Measurements from ENCODE around the gene ARHGAP15. TPM values are rescaled to one million over a fixed set of nuclear protein-coding genes. Genes with fewer than 3 reads are reported as not detected.

Gene ARHGAP15
- total RNA-seq, 1 experiment from 2014 or later = 0.71 TPM

DNA sequence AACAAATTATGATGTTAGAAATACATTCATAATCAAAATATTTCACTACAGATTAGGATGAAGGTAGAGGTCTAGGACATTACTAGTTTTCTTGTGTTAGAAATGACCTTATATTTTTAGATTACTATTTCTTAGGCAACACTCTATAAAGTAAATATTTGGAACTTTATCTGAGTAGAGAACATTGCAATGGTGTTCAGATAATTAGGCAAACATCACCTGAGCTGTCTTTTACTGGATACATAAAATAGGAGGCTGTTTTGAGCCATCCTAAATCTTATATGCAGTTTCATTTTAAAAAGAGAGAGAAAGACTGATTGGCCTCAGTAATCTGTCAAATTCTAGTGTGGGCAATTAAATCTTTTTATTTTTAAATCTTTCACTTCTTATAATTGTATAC is 304.6 kb downstream of the ARHGAP15 start:
- in situ Hi-C loops (cut with HindIII; ENCODE audit: low pct_unique_long_range_greater_than_20kb, low sequenced_read_pairs) = no loop called here
- DNase-seq (ENCODE audit: low read depth, low spot score) = no peak

DNA sequence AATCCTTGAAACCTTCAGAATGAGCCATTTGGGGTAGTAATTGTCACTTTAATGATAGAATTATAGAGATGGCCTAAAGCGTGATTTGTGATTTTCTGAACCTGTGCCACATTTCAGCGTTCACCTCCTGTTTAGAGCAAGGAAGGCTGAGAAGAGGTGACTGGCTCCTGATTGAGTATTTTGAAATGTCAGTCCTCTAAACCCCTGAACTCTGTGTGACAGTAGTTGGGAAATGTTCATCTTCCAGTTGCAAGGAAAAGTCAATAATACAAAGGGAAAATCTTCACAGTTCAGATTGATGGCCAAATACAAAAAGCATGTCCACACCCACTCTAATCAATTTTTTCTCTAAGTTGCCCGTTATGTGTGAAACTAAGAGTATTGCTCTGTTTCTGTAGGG is 305.2 kb downstream of the ARHGAP15 start:
- in situ Hi-C loops (cut with HindIII; ENCODE audit: low pct_unique_long_range_greater_than_20kb, low sequenced_read_pairs) = no loop called here
- no peak for DNase-seq (ENCODE audit: low read depth, low spot score)

DNA sequence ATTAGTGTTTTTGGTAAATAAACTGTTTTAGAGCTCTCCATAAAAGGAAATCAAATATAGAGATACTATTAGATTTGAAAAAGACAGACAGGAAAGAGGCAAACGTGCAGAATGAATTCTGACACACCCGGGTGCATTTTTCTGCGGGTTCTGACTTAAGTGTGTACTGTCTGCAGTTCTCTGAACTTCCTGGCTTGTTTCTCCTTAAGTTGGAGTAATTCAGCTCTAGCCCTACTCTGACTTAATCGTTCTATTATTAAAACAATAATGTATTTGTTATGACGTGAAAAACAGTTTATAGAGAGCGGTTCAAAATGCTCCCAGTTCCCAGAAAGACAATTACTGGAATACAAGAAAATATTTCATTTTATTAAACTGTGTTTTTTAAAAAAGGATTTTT is 305.9 kb downstream of the ARHGAP15 start:
- in situ Hi-C loops (cut with HindIII; ENCODE audit: low pct_unique_long_range_greater_than_20kb, low sequenced_read_pairs) = no loop called here

DNA sequence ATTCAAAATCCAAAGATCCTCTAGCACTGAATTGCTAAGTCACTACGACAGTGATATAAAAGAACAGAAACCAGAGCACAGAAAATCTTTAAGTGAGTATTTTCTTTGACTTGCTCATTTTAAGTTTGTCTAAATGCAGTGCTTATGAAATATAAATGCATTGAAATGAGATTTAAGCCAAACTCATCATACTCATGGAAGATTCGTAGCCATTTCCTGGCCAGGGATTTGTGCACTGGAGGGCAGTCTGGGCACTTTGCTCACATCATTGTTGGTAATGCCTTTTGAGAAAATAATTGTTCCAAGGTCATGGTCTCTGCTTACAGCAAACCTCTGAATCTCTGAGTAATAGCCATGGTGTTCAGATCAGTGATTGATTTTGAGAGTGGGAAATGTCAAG is 307.7 kb downstream of the ARHGAP15 start:
- DNase-seq (ENCODE audit: low read depth, low spot score) = no peak
- in situ Hi-C loops (cut with HindIII; ENCODE audit: low pct_unique_long_range_greater_than_20kb, low sequenced_read_pairs) = no loop called here

More for the DNA sequence above, 305.9 kb downstream of the ARHGAP15 start:
- no peak for DNase-seq (ENCODE audit: low read depth, low spot score)

DNA sequence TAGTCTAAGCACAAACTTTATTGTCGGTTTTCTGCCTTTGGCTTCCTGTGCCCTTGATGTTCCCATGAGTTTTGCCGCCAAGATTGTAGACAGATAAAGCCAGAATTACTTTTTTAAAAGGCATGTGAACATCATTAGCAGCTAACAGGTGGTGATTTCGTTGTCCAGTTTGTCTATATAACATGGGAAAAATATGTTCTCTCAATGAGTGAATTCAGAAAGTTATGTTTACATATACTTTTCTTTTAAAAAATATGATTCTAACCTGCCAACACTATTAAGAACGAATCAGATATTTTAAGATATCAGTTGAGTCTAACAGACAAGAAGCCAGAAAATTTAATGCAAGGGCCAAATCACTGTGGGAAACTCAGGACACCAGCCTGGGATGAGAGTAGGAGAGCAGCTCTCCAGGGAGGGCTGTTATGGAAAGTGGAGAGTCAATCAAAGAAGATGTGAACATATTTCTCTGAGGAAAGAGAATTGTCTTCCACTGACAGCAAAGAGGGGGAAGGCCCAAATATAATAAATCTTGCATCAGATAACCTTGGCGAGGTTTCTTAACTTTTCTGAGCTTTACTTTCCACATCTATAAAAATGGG is 311.3 kb downstream of the ARHGAP15 start:
- DNase-seq (ENCODE audit: low read depth, low spot score) = no peak
- in situ Hi-C loops (cut with HindIII; ENCODE audit: low pct_unique_long_range_greater_than_20kb, low sequenced_read_pairs) = no loop called here

DNA sequence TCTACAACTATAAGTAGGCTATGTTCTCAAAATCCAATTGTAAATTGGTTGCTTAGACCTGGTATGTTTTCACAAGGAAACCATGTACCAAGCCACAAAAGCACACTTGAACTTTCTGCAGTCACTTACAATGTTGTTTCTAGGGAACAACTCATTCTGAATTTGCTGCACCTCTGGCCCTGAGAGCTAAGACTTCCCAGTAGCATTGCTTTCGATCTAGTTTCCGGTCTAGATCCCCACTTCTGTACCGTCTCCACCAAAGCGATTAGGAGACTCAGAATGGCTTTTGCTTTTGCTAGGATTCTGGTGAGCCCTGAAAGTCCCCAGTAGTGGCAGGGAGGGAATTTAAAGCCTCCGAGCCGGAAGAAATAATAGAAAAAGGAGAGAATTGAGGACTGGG is 313.0 kb downstream of the ARHGAP15 start:
- in situ Hi-C loops (cut with HindIII; ENCODE audit: low pct_unique_long_range_greater_than_20kb, low sequenced_read_pairs) = no loop called here
- DNase-seq (ENCODE audit: low read depth, low spot score) = no peak

DNA sequence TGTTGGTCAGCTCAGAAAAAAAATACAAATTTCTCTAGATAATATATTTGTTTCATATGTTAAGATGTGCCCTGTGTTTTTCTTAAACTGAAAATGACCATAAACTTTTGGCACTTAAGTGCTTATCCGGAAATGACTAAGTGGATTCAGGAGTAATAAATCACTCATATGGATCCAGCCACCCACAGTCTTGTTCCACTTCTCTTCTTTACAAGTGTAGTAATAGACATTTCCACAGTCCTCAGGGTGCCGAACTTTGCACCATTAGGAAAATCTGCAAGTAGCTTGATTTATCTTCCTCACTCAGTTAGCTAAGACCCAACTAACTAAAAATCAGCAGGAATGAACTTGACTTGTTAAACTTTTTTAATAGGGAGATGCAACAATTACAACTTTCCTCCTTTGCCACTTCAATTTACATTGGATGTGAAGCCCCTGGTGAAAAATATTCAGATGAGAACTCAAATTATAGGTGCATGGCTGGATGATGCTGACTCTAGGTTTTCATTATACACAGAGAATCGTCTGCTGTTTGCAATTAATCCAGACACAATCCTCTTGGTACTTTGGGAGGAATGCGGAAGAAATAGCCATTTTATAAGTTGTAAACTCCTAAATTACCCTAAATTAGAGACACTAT is 322.5 kb downstream of the ARHGAP15 start:
- DNase-seq (ENCODE audit: low read depth, low spot score) = no peak
- in situ Hi-C loops (cut with HindIII; ENCODE audit: low pct_unique_long_range_greater_than_20kb, low sequenced_read_pairs) = no loop called here

DNA sequence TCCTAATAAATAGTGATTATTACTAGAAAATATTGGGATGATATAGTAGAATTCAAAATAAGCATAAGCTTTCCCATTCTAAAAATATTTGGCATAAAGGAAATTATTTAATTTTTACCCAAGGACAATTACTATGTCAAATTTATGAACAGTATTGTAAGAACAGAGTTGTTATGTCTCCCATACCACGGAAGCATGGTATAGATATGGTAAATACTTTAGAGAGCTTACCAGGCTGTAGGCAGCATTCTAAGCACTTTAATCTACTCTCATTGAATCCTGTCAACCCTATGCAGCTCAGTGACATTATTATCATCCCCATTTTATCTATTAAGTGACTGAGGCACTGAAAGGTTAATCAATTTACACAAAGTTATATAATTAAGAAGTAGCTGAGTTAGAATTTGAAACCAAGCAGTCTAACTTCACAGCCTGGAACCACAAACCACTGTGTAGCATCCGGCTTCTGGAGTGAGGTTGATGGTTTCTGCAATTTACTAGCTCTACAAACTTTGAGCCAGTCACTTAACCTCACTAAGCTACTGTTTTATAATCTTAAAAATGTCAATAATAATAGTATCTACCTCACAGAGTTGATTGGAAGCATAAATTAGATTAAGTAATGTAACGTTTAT is 323.7 kb downstream of the ARHGAP15 start:
- DNase-seq (ENCODE audit: low read depth, low spot score) = no peak
- in situ Hi-C loops (cut with HindIII; ENCODE audit: low pct_unique_long_range_greater_than_20kb, low sequenced_read_pairs) = no loop called here

DNA sequence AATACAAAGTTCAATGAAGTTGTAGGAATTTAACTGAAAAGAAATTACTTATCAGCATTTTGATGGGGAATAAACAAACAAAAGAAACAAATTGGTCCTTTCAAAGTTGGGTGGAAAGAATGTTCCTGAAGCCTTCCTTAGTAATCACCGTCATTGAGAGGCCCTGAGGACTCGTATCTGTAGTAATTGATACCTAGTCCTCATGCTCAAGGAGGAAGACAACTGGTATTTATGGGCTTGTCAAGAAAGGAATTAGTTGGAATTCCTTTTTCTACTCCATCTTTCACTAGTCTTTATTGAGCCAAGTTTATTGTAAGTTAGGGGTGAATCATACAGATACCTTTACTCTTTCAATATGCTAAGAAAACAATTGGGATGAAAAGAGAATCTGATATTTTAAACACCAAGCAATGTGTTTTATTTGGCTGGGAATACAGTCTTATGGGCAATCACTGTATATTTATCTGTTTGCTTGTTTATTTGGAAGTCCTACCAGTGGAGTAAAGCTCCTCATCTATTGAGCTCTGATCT is 324.8 kb downstream of the ARHGAP15 start:
- in situ Hi-C loops (cut with HindIII; ENCODE audit: low pct_unique_long_range_greater_than_20kb, low sequenced_read_pairs) = no loop called here

DNA sequence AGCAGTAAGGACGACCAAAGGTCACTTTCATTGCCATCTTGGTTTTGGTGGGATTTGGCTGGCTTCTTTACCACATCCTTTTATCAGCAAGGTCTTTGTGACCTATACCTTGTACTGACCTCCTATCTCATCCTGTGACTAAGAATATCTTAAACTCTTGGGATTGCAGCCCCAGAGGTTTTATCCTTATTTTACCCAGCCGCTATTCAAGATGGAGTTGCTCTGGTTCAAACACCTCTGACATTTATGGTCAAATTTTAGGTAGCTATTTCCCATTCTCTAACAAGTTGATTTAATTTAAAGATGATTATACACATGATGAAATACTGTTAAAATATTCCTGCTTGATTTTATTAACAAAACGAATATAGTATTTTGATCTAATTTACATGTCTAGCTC is 326.1 kb downstream of the ARHGAP15 start:
- in situ Hi-C loops (cut with HindIII; ENCODE audit: low pct_unique_long_range_greater_than_20kb, low sequenced_read_pairs) = no loop called here
- DNase-seq (ENCODE audit: low read depth, low spot score) = no peak

More for the DNA sequence above, 324.8 kb downstream of the ARHGAP15 start:
- no peak for DNase-seq (ENCODE audit: low read depth, low spot score)

DNA sequence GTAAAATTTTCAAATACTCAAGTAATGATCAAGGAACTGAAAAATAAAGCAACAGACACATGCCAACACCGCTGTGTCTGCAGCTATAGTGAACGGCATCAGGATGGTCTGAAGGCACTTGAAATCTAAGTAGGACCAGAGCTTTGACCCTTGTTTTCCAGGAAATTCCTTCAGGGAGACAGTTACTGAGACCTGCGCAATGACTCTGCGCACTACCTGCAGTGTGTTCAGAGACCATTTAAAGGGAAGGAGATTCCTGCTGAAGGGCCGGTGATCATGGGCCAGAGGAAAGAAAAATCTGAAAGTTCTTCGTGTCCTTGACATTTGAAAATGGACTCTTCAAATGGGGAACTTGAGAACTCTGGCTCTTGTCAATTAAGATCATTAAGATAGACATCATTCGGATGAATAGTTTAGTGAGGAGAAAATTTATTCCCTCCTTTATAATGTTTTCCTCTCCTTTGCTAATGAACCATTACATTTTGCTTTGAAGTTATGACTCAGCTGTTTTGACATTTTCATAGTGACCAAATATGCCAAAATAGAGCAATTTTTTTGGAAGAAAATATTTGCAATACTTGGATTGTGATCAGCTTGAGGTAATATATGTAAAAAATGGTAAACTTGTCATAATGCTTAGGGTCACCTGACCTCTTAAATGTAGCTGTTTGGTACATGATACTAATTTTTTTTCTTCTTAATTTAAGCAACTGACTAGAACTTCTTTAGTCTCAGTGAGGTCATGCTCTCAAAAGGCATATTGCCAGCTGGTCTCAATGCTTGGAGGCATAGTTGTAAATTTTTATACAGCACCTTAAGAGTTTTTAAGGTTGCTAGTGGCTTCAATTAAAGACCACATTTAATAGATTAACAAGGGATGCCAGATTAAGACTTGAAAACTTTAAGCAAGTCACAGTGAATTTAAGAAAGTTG is 329.3 kb downstream of the ARHGAP15 start:
- DNase-seq (ENCODE audit: low read depth, low spot score) = no peak
- in situ Hi-C loops (cut with HindIII; ENCODE audit: low pct_unique_long_range_greater_than_20kb, low sequenced_read_pairs) = no loop called here

DNA sequence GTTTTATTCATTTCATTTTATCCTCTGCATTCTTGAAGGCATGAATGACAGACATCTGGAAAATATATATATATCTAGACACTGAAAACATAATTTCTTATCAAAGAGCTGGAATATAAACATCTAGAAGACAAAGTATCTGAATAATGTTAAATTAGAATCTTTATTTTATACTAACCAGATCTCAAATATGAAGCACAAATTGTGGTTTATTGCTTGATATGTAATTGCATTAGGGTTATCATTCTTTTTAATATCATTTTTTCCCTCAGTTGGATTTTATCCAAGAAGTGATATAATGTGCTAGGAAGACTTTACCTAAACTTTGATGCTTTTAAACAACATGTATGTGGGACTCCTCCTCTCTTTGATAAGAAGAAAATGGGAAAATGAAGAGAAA is 331.2 kb downstream of the ARHGAP15 start:
- no peak for DNase-seq (ENCODE audit: low read depth, low spot score)
- in situ Hi-C loops (cut with HindIII; ENCODE audit: low pct_unique_long_range_greater_than_20kb, low sequenced_read_pairs) = no loop called here

DNA sequence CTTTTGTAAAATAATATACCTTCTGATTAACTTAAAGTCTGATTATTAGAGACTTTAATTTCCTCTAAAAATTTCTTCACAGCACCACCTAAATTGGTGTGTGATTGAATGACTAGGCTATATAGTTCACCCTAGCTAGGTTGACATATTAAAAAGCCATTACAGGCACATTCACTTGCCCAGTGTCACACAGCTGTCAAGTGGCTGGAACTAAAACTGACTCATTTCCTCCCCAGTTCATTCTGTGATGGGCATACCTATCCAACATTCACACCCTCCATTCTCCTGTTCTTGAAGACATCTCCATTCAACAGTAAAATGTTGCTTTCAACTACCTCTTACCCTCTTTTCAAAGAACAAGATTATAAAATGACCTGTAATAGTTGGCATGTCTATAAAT is 334.5 kb downstream of the ARHGAP15 start:
- DNase-seq (ENCODE audit: low read depth, low spot score) = no peak
- in situ Hi-C loops (cut with HindIII; ENCODE audit: low pct_unique_long_range_greater_than_20kb, low sequenced_read_pairs) = no loop called here

DNA sequence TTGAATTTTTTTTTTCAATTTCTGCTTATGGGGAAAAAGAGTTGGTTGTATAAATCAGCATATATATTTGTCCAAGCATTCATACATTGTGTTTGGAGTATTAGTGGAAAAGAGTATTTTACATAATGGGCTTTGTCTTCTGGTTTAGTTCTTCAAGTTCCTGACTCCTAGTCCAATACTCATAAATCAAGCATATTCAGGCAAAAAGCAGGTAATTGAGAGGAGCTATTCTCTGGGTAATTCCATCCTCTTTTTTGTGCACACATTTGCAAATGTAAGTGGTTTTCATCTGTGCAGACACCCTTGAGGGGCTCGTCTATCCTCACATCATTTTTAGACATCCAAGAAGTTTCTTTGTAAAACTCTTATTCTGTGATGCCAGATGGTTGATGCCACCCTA is 337.2 kb downstream of the ARHGAP15 start:
- DNase-seq (ENCODE audit: low read depth, low spot score) = no peak
- in situ Hi-C loops (cut with HindIII; ENCODE audit: low pct_unique_long_range_greater_than_20kb, low sequenced_read_pairs) = no loop called here

DNA sequence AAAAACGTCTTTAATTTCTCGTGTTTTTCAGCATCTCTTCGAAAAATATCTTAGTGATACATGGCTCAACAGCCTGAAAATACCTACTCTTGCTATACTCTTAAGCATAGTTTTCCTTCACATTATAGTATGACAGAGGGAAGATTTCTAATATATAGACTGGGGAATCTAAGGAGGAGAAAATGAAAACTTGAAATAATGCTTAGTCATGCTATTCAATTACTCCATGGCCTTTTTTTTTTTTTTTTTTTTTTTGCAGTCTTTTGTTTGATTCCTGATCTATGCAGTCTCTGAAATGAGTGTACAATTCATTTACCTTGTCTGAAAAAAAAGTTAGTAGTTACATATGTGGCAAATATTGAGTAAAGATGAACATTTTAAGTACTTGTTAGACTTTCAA is 337.8 kb downstream of the ARHGAP15 start:
- DNase-seq (ENCODE audit: low read depth, low spot score) = no peak

DNA sequence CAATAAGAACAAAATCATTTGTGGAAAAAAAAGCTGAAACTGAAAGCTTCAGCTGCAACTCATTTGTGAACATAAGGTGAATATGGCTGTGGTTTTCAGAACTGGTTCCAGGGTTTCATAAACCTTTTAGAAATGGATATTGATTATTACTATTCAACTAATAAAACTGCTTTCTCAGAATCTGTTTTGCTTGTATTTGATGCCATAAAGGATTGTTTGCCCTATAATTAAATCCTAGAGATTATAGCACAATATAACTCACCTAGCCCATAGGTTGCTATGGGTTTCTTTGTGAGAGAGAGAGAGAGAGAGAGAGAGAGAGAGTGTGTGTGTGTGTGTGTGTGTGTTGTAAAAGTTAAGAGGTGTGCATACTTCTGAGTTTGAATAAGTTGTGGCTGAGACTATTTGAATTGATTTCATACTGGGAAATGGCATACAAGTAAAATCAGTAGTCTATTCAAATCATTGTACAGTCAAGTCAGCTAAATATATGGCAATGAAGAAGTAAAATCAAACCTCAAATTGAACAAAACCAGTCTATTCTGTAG is 339.2 kb downstream of the ARHGAP15 start:
- no peak for DNase-seq (ENCODE audit: low read depth, low spot score)
- in situ Hi-C loops (cut with HindIII; ENCODE audit: low pct_unique_long_range_greater_than_20kb, low sequenced_read_pairs) = no loop called here

More for the DNA sequence above, 337.8 kb downstream of the ARHGAP15 start:
- in situ Hi-C loops (cut with HindIII; ENCODE audit: low pct_unique_long_range_greater_than_20kb, low sequenced_read_pairs) = no loop called here

DNA sequence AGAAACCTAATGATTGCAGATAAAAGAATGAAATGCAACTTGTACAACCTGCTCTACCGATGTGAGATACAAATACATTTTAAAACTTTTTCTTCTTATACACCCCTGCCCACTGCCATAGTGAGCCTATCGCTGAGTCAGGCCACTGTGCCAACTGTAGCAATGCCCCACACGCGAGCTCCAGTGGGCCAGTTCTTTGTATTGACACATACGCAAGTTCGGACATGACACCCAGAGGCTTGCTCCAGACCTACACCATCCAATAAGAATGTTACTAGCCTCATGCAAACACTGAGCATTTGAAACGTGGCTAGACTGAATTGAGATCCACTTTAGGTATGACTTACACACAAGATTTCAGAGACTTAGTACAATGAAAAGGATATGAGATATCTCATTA is 340.1 kb downstream of the ARHGAP15 start:
- in situ Hi-C loops (cut with HindIII; ENCODE audit: low pct_unique_long_range_greater_than_20kb, low sequenced_read_pairs) = no loop called here
- DNase-seq (ENCODE audit: low read depth, low spot score) = no peak

DNA sequence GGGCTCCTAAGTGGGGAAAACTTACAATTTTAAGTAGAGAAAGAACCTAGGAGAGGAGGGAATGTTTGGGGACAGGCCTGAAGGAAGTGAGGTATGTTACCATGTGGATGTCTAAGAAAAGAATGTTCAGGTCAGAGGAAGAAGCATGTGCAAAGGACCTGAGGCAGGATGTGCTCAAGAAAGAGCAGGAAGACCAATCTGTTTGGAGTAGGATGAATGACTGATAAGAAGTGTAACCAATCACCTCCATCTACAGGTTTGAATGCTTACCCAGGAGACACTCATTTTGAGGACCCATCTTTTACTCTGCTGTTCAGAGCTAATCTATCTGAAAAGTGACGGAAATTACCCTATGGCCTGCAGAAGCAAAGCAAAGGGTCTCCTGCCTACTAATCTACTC is 342.3 kb downstream of the ARHGAP15 start:
- no peak for DNase-seq (ENCODE audit: low read depth, low spot score)
- in situ Hi-C loops (cut with HindIII; ENCODE audit: low pct_unique_long_range_greater_than_20kb, low sequenced_read_pairs) = no loop called here

Data from SK-MEL-5 (cell line).